Stimulated activated naive CD8-positive, alpha-beta T cell treated with anti-CD3 and anti-CD28 coated beads, Interleukin-15, amount 100 ng/mL, for 72 hours (primary cell): Measurements from ENCODE around the gene CCM2L.

Experiments used
- ATAC-seq: fragments of 150-1000 bp; cut with Tn5 transposase; 2 replicates; pipeline ENCODE4 v1.10.0; 2021; ENCODE audit warnings: mild to moderate bottlenecking, moderate library complexity
- DNase-seq, 2 donors: peaks; one replicate each; pipeline ENCODE4 v3.0.0; 2021 to 2022
- H3K27ac Mint-ChIP-seq, 2 donors: one replicate each; pipeline ENCODE4 v1.8.0; 2022; ENCODE audit warnings: mild to moderate bottlenecking in 2 of 2, mixed read lengths in 2 of 2, moderate library complexity in 2 of 2
- H3K27me3 Mint-ChIP-seq: one replicate; pipeline ENCODE4 v1.8.0; 2022; ENCODE audit warnings: mixed read lengths
- H3K4me1 Mint-ChIP-seq: one replicate; pipeline ENCODE4 v1.8.0; 2022; ENCODE audit warnings: mild to moderate bottlenecking, mixed read lengths
- H3K4me3 Mint-ChIP-seq, 2 donors: one replicate each; pipeline ENCODE4 v1.8.0; 2022; ENCODE audit warnings: mild to moderate bottlenecking in 2 of 2, mixed read lengths in 2 of 2, moderate library complexity in 1 of 2
- H3K9me3 Mint-ChIP-seq, 2 donors: one replicate each; pipeline ENCODE4 v1.8.0; 2022; ENCODE audit warnings: mixed read lengths in 2 of 2

CCM2L gene

DNA sequence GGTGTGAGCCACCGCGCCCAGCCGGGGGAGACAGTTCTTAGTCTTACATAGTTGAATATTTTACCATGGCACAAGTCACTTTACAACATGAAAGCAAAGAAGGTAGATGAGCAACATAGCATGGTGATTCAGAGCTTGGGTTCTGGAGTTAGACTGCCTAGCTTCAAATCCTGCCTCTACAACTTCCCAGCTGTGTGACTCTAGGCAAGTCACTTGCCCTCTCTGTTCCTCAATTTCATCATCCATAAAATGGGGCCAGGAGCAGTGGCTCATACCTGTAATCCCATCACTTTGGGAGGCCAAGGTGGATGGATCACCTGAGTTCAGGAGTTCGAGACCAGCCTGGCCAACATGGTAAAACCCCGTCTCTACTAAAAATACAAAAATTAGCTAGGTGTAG, 68.1 kb downstream of the CCM2L start:
- no peaks in the 10 kb centered on the region for H3K9me3 Mint-ChIP-seq
- H3K4me1 Mint-ChIP-seq: no peaks in the 10 kb centered on the region
- DNase-seq: no peak
- ATAC-seq: no peak
- peaks cover 25% of the 10 kb centered on the region for H3K27me3 Mint-ChIP-seq
- H3K4me3 Mint-ChIP-seq: no peak overlapping the region
- H3K27ac Mint-ChIP-seq: peak overlapping the region in 1 of 2 donors; percentile 16

DNA sequence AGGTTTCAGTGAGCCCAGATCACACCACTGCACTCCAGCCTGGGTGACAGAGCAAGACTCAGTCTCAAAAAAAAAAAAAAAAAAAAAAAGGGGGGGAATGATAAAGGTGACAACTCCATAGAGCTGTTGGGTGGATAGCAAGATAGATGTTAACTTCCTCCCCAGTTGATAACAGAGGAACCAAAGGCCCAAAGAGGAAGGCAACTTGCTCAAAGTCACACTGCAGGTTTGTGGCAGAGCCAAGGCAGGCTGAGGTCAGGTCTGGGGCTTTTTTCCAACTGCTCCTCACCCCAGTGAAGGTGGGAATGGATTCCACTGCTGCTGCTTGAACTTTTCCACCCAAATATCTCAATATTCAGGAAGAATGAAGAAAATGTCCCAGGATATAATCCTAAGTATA, 68.6 kb downstream of the CCM2L start:
- peaks cover 29% of the 10 kb centered on the region for H3K27me3 Mint-ChIP-seq
- no peak overlapping the region for H3K4me3 Mint-ChIP-seq

DNA sequence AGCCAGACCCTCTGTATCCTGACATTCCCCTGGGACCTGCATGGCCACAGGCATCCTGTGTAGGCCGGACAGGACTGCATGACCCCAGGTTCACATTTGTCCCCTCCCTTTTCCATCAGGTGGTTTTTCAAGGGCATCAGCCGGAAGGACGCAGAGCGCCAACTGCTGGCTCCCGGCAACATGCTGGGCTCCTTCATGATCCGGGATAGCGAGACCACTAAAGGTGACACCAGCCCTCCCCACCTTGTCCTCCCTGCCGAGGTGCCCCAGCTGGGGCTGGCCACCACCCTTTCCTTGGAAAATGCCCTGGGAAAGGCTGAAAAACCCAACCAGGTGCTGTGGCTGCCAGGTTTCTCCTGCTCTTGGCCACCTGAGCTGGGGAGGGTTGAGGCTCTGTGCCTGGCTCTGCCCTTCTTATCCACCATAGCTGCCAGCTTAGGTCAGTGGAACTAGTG, 69.4 kb downstream of the CCM2L start:
- DNase-seq: no peak
- Mint-ChIP-seq H3K27me3 (peaks cover 36% of the 10 kb centered on the region), H3K9me3 (no peaks in the 10 kb centered on the region), H3K4me3 (no peak overlapping the region), H3K27ac (no peak overlapping the region), H3K4me1 (no peaks in the 10 kb centered on the region)
- ATAC-seq: no peak

More for the DNA sequence above, 68.6 kb downstream of the CCM2L start:
- Mint-ChIP-seq H3K27ac (peak overlapping the region in 1 of 2 donors; percentile 16), H3K9me3 (no peaks in the 10 kb centered on the region), H3K4me1 (no peaks in the 10 kb centered on the region)
- DNase-seq: no peak
- ATAC-seq: no peak

DNA sequence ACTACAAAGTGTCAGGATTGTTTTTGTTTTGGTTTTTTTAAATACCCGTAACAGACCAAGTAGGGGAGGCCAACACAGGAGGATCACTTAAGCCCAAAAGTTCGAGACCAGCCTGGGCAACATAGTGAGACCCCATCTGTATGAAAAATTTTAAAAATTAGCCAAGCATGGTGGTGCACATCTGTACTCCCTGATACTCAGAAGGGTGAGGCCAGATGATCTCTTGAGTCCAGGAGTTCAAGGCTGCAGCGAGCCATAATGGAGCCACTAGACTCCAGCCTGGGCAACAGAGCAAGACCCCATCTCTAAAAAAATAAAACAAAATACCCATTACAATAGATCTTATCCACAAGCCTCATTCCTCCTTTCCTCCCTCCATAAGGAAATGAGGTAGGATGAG, 70.5 kb downstream of the CCM2L start:
- DNase-seq (no peak), ATAC-seq (no peak)
- Mint-ChIP-seq H3K27ac (no peak overlapping the region), H3K4me1 (no peaks in the 10 kb centered on the region), H3K9me3 (no peaks in the 10 kb centered on the region), H3K4me3 (no peak overlapping the region), H3K27me3 (peaks cover 39% of the 10 kb centered on the region)
